ENCODE data around the gene TEX38. TPM values are rescaled to one million over a fixed set of nuclear protein-coding genes. Genes with fewer than 3 reads are reported as not detected.

TEX38 gene
- total RNA-seq, 2 experiments from 2014 or later: not detected

- no peak for ATAC-seq
- Mint-ChIP-seq H3K27ac (peak overlapping the region; percentile 91), H3K36me3 (ENCODE audit: low read depth) (peaks cover 70% of the 10 kb centered on the region), H3K9me3 (ENCODE audit: insufficient read depth) (no peaks in the 10 kb centered on the region), H3K27me3 (ENCODE audit: low read depth) (no peaks in the 10 kb centered on the region), H3K4me3 (no peak overlapping the region), H3K4me1 (ENCODE audit: low read depth) (peaks cover 39% of the 10 kb centered on the region)
- ChIA-PET CTCF (interaction anchor here (1.1 to 2.9 kb wide), 8 partner anchors 8 to 150 kb away, joined by 3 to 15 read pairs (median 4); partner anchors contain the start of gene ATPAF1), POLR2A (interaction anchor here (1.2 to 1.6 kb wide), 2 partner anchors 10 to 73 kb away, joined by 4 to 5 read pairs; partner anchors contain the start of gene MKNK1)
- no peak for DNase-seq
Measured at GRCh38 chr1:46677339-46677738, 5.7 kb downstream of the TEX38 start.

- Mint-ChIP-seq H3K27me3 (ENCODE audit: low read depth) (no peaks in the 10 kb centered on the region), H3K9me3 (ENCODE audit: insufficient read depth) (no peaks in the 10 kb centered on the region), H3K4me3 (no peak overlapping the region), H3K27ac (no peak overlapping the region), H3K36me3 (ENCODE audit: low read depth) (peaks cover 73% of the 10 kb centered on the region), H3K4me1 (ENCODE audit: low read depth) (peaks cover 28% of the 10 kb centered on the region)
- POLR2A ChIA-PET: no interaction called here
- CTCF ChIA-PET: interaction anchor here (1.1 kb wide), 1 partner anchor 24 kb away, joined by 3 read pairs; no protein-coding TSS in a partner anchor
- no peak for ATAC-seq
- DNase-seq: no peak
Measured at GRCh38 chr1:46679789-46680573, 8.3 kb downstream of the TEX38 start.

DNA sequence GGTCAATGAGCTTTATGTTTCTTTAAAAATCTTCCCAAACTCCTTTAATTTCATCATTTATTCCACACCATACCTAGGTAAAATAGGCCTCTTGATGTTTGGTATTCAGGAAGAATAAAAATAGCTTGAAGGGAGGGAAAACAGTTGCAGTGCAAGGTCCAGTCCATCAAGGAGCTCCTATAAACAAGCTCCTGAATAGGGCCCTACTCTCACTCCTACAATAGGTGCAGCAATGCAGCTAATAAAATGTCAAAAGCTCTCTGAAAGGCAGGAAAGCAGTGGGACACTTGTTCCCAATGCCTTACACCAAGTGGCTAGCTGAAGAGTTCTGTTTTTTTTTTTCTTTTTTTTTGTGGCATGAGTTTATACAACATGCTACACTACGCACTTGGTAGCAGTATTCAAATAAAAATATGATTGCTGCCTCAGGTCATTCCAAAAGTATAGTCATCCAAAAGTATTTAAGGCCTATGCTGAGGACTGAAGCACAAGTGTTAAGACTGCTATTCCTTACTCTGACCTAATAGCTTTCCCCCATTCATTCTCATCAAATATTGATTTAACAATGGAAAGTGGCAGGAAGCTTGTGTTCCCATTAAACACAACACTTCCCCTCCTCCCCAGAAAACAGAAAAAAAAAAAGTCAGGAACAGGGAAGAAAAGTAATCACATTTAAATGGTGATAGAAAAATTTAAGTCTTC, 9.8 kb downstream of the TEX38 start:
- Mint-ChIP-seq H3K4me1 (ENCODE audit: low read depth) (peaks cover 14% of the 10 kb centered on the region), H3K9me3 (ENCODE audit: insufficient read depth) (no peaks in the 10 kb centered on the region), H3K27me3 (ENCODE audit: low read depth) (no peaks in the 10 kb centered on the region), H3K4me3 (no peak overlapping the region), H3K36me3 (ENCODE audit: low read depth) (peaks cover 70% of the 10 kb centered on the region), H3K27ac (no peak overlapping the region)
- CTCF ChIA-PET: no interaction called here
- DNase-seq: no peak
- POLR2A ChIA-PET: interaction anchor here (0.6 kb wide), 1 partner anchor 14 kb away, joined by 3 read pairs; no protein-coding TSS in a partner anchor
- ATAC-seq: no peak

DNA sequence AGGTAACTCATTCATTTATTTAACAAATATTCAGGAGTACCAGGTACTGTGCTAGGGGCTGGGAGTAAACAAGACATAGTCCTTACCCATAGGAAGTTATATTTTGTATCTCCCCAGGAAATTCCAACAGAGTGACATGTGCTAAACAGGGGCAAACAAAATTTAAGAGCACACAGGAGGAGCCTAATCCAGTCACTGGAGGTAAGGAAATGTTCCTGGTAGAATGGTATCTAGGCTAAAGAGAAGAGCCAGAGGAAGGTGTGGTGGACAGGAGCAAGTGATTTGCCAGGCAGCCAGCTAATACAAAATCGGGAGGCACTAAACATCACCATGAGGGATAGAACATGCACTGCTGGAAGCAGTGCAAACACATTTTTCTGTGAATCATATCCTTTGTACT, 10.4 kb downstream of the TEX38 start:
- H3K27ac Mint-ChIP-seq: peak overlapping the region; percentile 1
- no peaks in the 10 kb centered on the region for H3K9me3 Mint-ChIP-seq (ENCODE audit: insufficient read depth)
- peaks cover 8% of the 10 kb centered on the region for H3K4me1 Mint-ChIP-seq (ENCODE audit: low read depth)
- H3K4me3 Mint-ChIP-seq: no peak overlapping the region
- ATAC-seq (no peak), DNase-seq (no peak)
- H3K27me3 Mint-ChIP-seq (ENCODE audit: low read depth): no peaks in the 10 kb centered on the region
- H3K36me3 Mint-ChIP-seq (ENCODE audit: low read depth): peaks cover 71% of the 10 kb centered on the region
- ChIA-PET CTCF (no interaction called here), POLR2A (interaction anchor here (0.6 kb wide), 1 partner anchor 14 kb away, joined by 3 read pairs; no protein-coding TSS in a partner anchor)

DNA sequence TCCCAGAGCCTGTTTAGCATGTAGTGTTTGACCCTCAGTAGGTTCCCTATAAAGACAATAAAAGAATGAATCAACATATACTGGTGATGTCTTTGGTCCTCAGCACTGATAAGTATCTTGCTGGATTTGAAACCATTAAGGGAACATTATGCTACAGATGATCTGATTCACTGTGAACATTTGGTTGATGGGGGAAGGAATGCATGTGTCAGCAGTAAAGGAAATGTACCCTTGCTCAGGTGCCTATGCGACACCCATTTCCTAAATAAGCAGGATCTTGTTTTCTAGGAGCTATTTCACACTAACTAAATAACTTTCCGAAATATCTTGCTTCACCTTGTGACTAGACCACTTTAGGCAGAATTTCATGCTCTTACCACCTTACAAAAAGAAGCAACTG, 13.0 kb downstream of the TEX38 start:
- H3K36me3 Mint-ChIP-seq (ENCODE audit: low read depth): peaks cover 73% of the 10 kb centered on the region
- H3K27me3 Mint-ChIP-seq (ENCODE audit: low read depth): no peaks in the 10 kb centered on the region
- ChIA-PET CTCF (interaction anchor here (0.9 to 1.3 kb wide), 4 partner anchors 8 to 155 kb away, joined by 3 to 4 read pairs (median 3); no protein-coding TSS in a partner anchor), POLR2A (no interaction called here)
- no peak for DNase-seq
- H3K27ac Mint-ChIP-seq: no peak overlapping the region
- ATAC-seq: no peak
- no peaks in the 10 kb centered on the region for H3K9me3 Mint-ChIP-seq (ENCODE audit: insufficient read depth)
- H3K4me3 Mint-ChIP-seq: no peak overlapping the region
- peaks cover 13% of the 10 kb centered on the region for H3K4me1 Mint-ChIP-seq (ENCODE audit: low read depth)

- Mint-ChIP-seq H3K4me3 (no peak overlapping the region), H3K27me3 (ENCODE audit: low read depth) (no peaks in the 10 kb centered on the region), H3K27ac (no peak overlapping the region), H3K4me1 (ENCODE audit: low read depth) (peaks cover 13% of the 10 kb centered on the region), H3K9me3 (ENCODE audit: insufficient read depth) (no peaks in the 10 kb centered on the region), H3K36me3 (ENCODE audit: low read depth) (peaks cover 71% of the 10 kb centered on the region)
- ChIA-PET CTCF (no interaction called here), POLR2A (no interaction called here)
- no peak for ATAC-seq
- no peak for DNase-seq
Measured at GRCh38 chr1:46686255-46686654, 14.6 kb downstream of the TEX38 start.

DNA sequence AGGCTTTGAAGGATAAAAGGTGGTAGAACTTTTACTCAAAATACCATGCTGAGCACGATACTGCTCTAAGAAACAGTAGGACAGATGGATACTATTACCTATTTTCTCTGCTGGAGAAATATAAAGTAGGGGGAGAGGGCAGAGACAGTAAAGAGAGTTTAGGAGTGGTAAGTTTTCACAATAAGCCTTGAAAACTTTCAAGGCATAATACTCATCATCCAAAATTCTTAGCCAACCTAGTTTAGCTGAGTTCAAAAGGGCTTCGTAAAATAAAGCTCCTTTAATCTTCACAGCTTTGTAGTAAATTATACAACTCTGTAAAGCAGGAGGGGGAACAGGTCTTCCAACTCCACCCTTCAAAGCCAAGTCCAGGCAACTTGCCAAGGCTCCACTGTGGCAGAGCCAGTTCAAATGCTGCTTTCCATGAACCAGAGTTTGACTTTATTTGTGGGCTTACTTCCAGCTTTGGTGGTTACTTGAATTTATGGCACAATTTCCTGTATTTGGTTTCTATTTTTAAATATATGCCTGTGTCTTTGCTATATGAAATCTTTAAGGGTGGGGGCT, 15.5 kb downstream of the TEX38 start:
- ChIA-PET POLR2A (no interaction called here), CTCF (interaction anchor here (1.2 kb wide), 1 partner anchor 12 kb away, joined by 4 read pairs; no protein-coding TSS in a partner anchor)
- DNase-seq: no peak
- no peak overlapping the region for H3K4me3 Mint-ChIP-seq
- no peaks in the 10 kb centered on the region for H3K27me3 Mint-ChIP-seq (ENCODE audit: low read depth)
- no peak overlapping the region for H3K27ac Mint-ChIP-seq
- peaks cover 13% of the 10 kb centered on the region for H3K4me1 Mint-ChIP-seq (ENCODE audit: low read depth)
- ATAC-seq: no peak
- no peaks in the 10 kb centered on the region for H3K9me3 Mint-ChIP-seq (ENCODE audit: insufficient read depth)
- H3K36me3 Mint-ChIP-seq (ENCODE audit: low read depth): peaks cover 72% of the 10 kb centered on the region

DNA sequence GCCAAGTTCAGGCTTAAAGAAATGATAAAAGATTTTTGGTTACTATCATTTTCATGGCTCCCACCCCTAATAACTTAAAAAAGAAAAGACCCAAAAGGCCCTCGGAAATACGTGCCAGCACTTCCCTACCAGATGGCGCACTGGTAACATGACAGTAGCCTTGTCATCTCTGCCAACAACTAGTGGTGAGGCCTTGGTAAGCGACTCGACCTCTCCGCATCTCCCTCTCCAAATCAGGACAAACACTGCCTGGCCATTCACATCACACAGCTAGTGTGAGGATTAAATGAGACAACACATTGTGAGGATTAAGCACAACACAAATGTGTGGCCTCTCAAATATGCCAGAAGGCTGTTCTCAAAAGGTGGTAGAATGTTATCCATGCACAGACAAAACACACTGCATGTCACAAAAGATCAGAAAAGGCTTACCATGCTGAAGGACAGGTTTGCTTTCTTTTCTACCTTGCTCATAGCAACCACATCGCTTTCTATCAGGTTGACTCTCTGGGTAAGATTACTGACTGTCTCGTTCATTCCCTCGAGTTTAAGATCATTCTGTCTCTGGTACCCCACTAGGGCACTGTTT, 16.4 kb downstream of the TEX38 start:
- DNase-seq: no peak
- CTCF ChIA-PET: interaction anchor here (1.2 kb wide), 1 partner anchor 12 kb away, joined by 4 read pairs; no protein-coding TSS in a partner anchor
- Mint-ChIP-seq H3K27ac (no peak overlapping the region), H3K27me3 (ENCODE audit: low read depth) (no peaks in the 10 kb centered on the region), H3K9me3 (ENCODE audit: insufficient read depth) (no peaks in the 10 kb centered on the region), H3K4me1 (ENCODE audit: low read depth) (peaks cover 13% of the 10 kb centered on the region), H3K36me3 (ENCODE audit: low read depth) (peaks cover 72% of the 10 kb centered on the region), H3K4me3 (no peak overlapping the region)
- ATAC-seq: no peak
- POLR2A ChIA-PET: no interaction called here

DNA sequence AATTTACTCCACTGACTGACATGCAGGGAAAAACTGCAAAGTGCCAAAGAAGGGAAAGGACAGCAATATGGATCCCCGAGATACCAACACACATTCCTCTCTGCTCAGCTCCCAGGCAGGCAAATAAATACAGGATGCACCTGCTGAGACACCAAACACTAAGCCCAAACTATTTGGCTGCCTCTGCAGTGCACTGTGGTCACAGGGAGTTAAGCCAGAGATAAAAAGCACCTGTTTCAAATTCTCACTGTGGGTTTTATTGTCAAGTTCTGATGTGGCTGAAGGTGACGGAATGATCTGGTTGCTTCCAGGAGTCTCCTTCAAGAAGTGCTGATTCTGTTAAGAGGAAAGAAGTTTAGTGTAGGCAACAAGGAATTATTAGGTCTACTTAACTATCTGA, 17.7 kb downstream of the TEX38 start:
- no peak for DNase-seq
- ChIA-PET POLR2A (no interaction called here), CTCF (no interaction called here)
- H3K36me3 Mint-ChIP-seq (ENCODE audit: low read depth): peaks cover 70% of the 10 kb centered on the region
- peaks cover 13% of the 10 kb centered on the region for H3K4me1 Mint-ChIP-seq (ENCODE audit: low read depth)
- H3K4me3 Mint-ChIP-seq: no peak overlapping the region
- no peaks in the 10 kb centered on the region for H3K9me3 Mint-ChIP-seq (ENCODE audit: insufficient read depth)
- no peaks in the 10 kb centered on the region for H3K27me3 Mint-ChIP-seq (ENCODE audit: low read depth)
- ATAC-seq: no peak
- no peak overlapping the region for H3K27ac Mint-ChIP-seq

DNA sequence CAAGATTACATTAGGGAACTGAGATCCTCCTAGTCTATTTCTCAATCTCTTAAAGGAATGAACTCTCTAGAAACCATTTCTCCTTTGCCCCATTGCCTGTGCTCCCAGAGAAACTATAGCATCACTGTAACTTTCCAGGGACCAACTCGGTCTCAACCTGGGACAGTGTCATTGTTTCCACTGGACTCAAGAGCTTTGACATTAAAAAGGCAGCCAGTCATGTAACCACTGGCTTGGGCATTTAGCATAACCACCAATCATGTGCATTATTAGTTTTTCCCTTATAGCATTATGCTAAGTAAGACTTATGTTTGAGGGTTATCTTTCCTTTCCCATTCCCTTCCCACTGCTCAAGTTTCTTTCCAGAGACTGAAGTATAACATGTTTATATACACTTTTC, 18.2 kb downstream of the TEX38 start:
- Mint-ChIP-seq H3K9me3 (ENCODE audit: insufficient read depth) (no peaks in the 10 kb centered on the region), H3K27me3 (ENCODE audit: low read depth) (no peaks in the 10 kb centered on the region), H3K27ac (no peak overlapping the region), H3K4me3 (no peak overlapping the region), H3K4me1 (ENCODE audit: low read depth) (peaks cover 12% of the 10 kb centered on the region), H3K36me3 (ENCODE audit: low read depth) (peaks cover 70% of the 10 kb centered on the region)
- ATAC-seq (no peak), DNase-seq (no peak)
- ChIA-PET POLR2A (no interaction called here), CTCF (no interaction called here)

- peaks cover 11% of the 10 kb centered on the region for H3K4me1 Mint-ChIP-seq (ENCODE audit: low read depth)
- H3K4me3 Mint-ChIP-seq: no peak overlapping the region
Measured at GRCh38 chr1:46690931-46691421, 19.3 kb downstream of the TEX38 start.

More at GRCh38 chr1:46690931-46691421, 19.3 kb downstream of the TEX38 start:
- DNase-seq (no peak), ATAC-seq (no peak)
- Mint-ChIP-seq H3K36me3 (ENCODE audit: low read depth) (peaks cover 79% of the 10 kb centered on the region), H3K27me3 (ENCODE audit: low read depth) (no peaks in the 10 kb centered on the region), H3K27ac (no peak overlapping the region), H3K9me3 (ENCODE audit: insufficient read depth) (no peaks in the 10 kb centered on the region)
- ChIA-PET CTCF (no interaction called here), POLR2A (no interaction called here)

Measured in activated CD8-positive, alpha-beta T cell treated with anti-CD3 and anti-CD28 coated beads, Interleukin-2, amount 10 ng/mL, durations not matched to agents 7 days and 5 days (primary cell).